Panc1 (cell line): ENCODE measurements around the gene LPIN2. TPM values are rescaled to one million over a fixed set of nuclear protein-coding genes. Genes with fewer than 3 reads are reported as not detected.

Experiments used
- ATAC-seq: fragments of 200-7000 bp; cut with Tn5 transposase; 2 replicates; pipeline ENCODE4 v1.9.1; 2020; ENCODE audit warnings: mild to moderate bottlenecking, moderate library complexity
- BruUV-seq: library from RNA; stranded (reverse); fragments of 400-500 nt; replicated peaks from 2 replicates; lab custom pipeline; 2021; lab: Mats Ljungman, UMichigan
- CTCF ChIA-PET: fragments of 300-600 bp; sonication (Branson Sonifier 250); formaldehyde crosslinking; loops from one replicate; lab custom pipeline; 2022; ENCODE audit warnings: antibody characterized with exemption; lab: Charles Lee
- POLR2A ChIA-PET: fragments of 300-600 bp; sonication (Branson Sonifier 250); formaldehyde crosslinking; loops from one replicate; lab custom pipeline; 2022; ENCODE audit warnings: antibody characterized with exemption; lab: Charles Lee
- DNase-seq: peaks from one replicate; pipeline ENCODE4 v3.0.0-alpha.2; 2010; ENCODE audit warnings: low read depth, low spot score
- H3K27ac ChIP-seq: 2 replicates; pipeline ENCODE4 v1.5.1; 2011; ENCODE audit warnings: mild to moderate bottlenecking, low read length, inconsistent platforms
- H3K27me3 ChIP-seq: fragments of 200-500 bp; sonication (Bioruptor generic); 2 replicates; pipeline ENCODE4 v1.6.0; 2014; ENCODE audit warnings: low read length, inconsistent platforms; ENCODE audit not compliant: control insufficient read depth, insufficient read depth
- H3K36me3 ChIP-seq: fragments of 200-500 bp; sonication (Bioruptor generic); 2 replicates; pipeline ENCODE4 v1.5.1; 2014; ENCODE audit warnings: inconsistent platforms, mild to moderate bottlenecking, low read length, moderate library complexity; ENCODE audit not compliant: control insufficient read depth, insufficient read depth
- H3K4me1 ChIP-seq: 2 replicates; pipeline ENCODE4 v1.5.1; 2011; ENCODE audit warnings: inconsistent platforms, mild to moderate bottlenecking, low read length, moderate library complexity; ENCODE audit not compliant: control insufficient read depth, insufficient read depth
- H3K4me3 ChIP-seq, 2 experiments: 2 replicates each; pipeline ENCODE4 v1.5.1; 2011 to 2012; ENCODE audit warnings: low read depth in 2 of 2, low read length in 2 of 2, mild to moderate bottlenecking in 2 of 2, inconsistent platforms in 1 of 2, moderate library complexity in 1 of 2
- H3K9me3 ChIP-seq: fragments of 200-500 bp; sonication (Bioruptor generic); 2 replicates; pipeline ENCODE4 v1.5.1; 2014; ENCODE audit warnings: low read depth, mild to moderate bottlenecking, inconsistent platforms, low read length, moderate library complexity; ENCODE audit not compliant: control insufficient read depth, insufficient read depth
- CTCF ChIP-seq: fragments of 450-650 bp; IDR thresholded peaks from 2 replicates; pipeline ENCODE4 v1.5.1; 2017; ENCODE audit warnings: mild to moderate bottlenecking
- POLR2AphosphoS5 ChIP-seq: IDR thresholded peaks from 2 replicates; pipeline ENCODE4 v1.6.1; 2012; ENCODE audit warnings: mild to moderate bottlenecking, low read depth, low read length, moderate library complexity
- SIN3A ChIP-seq: IDR thresholded peaks from 2 replicates; pipeline ENCODE4 v1.6.1; 2012; ENCODE audit warnings: low read depth, mild to moderate bottlenecking, low read length, moderate library complexity, borderline replicate concordance; ENCODE audit not compliant: insufficient read depth
- TCF7L2 ChIP-seq: IDR thresholded peaks from 2 replicates; pipeline ENCODE4 v1.6.1; 2011; ENCODE audit warnings: mild to moderate bottlenecking, low read depth, low read length, inconsistent platforms
- in situ Hi-C: cut with HindIII; loops from 2 replicates; pipeline ENCODE4 v1.10.0; 2016; ENCODE audit warnings: low sequenced_read_pairs, low pct_unique_long_range_greater_than_20kb
- intact Hi-C: fragments of 100-400 bp; cut with micrococcal nuclease; formaldehyde crosslinking; loops from one replicate; pipeline ENCODE4 v1.10.0; 2022; ENCODE audit not compliant: unreplicated experiment
- total RNA-seq: library from RNA; stranded (reverse); gene quantifications from one replicate; pipeline ENCODE4 v1.2.1, GENCODE V29; 2021; ENCODE audit not compliant: unreplicated experiment
- TF ChIP-seq, protein P1 (sequence below), 2 experiments: IDR thresholded peaks; 2 replicates each; pipeline ENCODE4 v1.6.1; 2011 to 2012; ENCODE audit warnings: low read depth in 2 of 2, control low read depth in 1 of 2, low read length in 1 of 2, mild to moderate bottlenecking in 1 of 2, moderate library complexity in 1 of 2; ENCODE audit not compliant: insufficient read depth in 1 of 2

LPIN2 gene
- total RNA-seq, 1 experiment from 2014 or later = 38.3 TPM

GRCh38 chr18:2974731-2975130 lies 38.2 kb downstream of the LPIN2 start:
- BruUV-seq = no TSS peak
- ATAC-seq = peak; percentile 52; the same call in 1 of the 2 replicates

DNA sequence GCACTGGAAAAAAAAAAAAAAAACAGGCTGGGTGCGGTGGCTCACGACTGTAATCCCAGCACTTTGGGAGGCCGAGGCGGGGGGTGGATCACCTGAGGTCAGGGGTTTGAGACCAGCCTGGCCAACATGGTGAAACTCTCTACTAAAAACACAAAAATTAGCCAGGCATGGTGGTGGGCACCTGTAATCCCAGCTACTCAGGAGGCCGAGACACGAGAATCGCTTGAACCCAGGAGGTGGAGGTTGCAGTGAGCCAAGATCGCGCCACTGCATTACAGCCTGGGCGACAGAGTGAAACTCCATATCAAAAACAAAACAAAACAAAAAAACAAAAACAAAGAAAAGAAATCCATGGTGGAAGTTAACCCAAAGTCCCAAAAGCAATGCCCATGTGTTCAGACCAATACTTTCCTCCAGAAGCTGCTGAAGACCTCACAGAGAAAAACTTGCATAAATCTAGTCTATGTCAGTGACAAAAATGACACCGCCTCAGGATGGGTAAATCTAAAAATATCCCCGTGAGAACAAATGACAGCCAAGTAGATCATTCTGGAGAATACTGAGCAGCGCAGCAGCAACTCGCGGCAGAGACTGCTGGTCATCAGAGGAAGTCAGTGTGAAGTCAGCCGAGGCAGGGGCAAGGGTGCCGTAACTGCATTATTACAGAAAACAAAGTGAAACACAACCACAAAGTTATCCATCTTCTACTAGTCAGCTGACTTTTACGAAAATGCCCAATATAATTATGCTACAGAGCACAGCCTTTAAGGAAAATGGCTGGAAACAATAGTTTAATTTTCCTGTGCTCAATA lies 41.0 kb downstream of the LPIN2 start:
- peak overlapping the region; percentile 76 for H3K27ac ChIP-seq
- TF ChIP-seq POLR2AphosphoS5 = no peak
- TF ChIP-seq SIN3A = no peak
- TF ChIP-seq CTCF = no peak
- TF ChIP-seq, protein P1, sequence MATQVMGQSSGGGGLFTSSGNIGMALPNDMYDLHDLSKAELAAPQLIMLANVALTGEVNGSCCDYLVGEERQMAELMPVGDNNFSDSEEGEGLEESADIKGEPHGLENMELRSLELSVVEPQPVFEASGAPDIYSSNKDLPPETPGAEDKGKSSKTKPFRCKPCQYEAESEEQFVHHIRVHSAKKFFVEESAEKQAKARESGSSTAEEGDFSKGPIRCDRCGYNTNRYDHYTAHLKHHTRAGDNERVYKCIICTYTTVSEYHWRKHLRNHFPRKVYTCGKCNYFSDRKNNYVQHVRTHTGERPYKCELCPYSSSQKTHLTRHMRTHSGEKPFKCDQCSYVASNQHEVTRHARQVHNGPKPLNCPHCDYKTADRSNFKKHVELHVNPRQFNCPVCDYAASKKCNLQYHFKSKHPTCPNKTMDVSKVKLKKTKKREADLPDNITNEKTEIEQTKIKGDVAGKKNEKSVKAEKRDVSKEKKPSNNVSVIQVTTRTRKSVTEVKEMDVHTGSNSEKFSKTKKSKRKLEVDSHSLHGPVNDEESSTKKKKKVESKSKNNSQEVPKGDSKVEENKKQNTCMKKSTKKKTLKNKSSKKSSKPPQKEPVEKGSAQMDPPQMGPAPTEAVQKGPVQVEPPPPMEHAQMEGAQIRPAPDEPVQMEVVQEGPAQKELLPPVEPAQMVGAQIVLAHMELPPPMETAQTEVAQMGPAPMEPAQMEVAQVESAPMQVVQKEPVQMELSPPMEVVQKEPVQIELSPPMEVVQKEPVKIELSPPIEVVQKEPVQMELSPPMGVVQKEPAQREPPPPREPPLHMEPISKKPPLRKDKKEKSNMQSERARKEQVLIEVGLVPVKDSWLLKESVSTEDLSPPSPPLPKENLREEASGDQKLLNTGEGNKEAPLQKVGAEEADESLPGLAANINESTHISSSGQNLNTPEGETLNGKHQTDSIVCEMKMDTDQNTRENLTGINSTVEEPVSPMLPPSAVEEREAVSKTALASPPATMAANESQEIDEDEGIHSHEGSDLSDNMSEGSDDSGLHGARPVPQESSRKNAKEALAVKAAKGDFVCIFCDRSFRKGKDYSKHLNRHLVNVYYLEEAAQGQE (IDR thresholded peaks at IDR 0.05; ENCODE audit: insufficient read depth in 1 of 2, low read depth in 2 of 2, low read length in 1 of 2) = no peak
- no peak for TF ChIP-seq TCF7L2
- ATAC-seq (no peak), DNase-seq (no peak)
- BruUV-seq = no TSS peak
- no peaks in the 10 kb centered on the region for H3K27me3 ChIP-seq
- no peaks in the 10 kb centered on the region for H3K9me3 ChIP-seq
- peaks cover 59% of the 10 kb centered on the region for H3K4me1 ChIP-seq
- ChIA-PET POLR2A (no interaction called here), CTCF (no interaction called here)
- intact Hi-C loops (no loop called here), in situ Hi-C loops (no loop called here)
- no peaks in the 10 kb centered on the region for H3K36me3 ChIP-seq
- no peak overlapping the region for H3K4me3 ChIP-seq

More at GRCh38 chr18:2974731-2975130, 38.2 kb downstream of the LPIN2 start:
- CTCF ChIA-PET = no interaction called here
- no peak for DNase-seq
- peaks cover 63% of the 10 kb centered on the region for H3K4me1 ChIP-seq
- no peaks in the 10 kb centered on the region for H3K27me3 ChIP-seq
- in situ Hi-C loops (no loop called here), intact Hi-C loops (no loop called here)
- H3K4me3 ChIP-seq = no peak overlapping the region
- no peaks in the 10 kb centered on the region for H3K36me3 ChIP-seq
- H3K9me3 ChIP-seq = no peaks in the 10 kb centered on the region
- TF ChIP-seq, protein P1 (IDR thresholded peaks at IDR 0.05; ENCODE audit: insufficient read depth in 1 of 2, low read depth in 2 of 2, low read length in 1 of 2) = no peak
- no peak for TF ChIP-seq SIN3A
- POLR2A ChIA-PET = no interaction called here
- H3K27ac ChIP-seq = peak overlapping the region; percentile 66
